C4-2B (cell line): Measurements from ENCODE around the gene FNDC3B.

ENCODE experiments used
- ZFX ChIP-seq: fragments of 450-650 bp; IDR thresholded peaks from 2 replicates; pipeline ENCODE4 v1.6.1; 2017
- TF ChIP-seq, protein P1 (sequence below): fragments of 450-650 bp; conservative IDR thresholded peaks from 2 replicates; pipeline ENCODE4 v1.5.1; 2017; ENCODE audit warnings: mild to moderate bottlenecking

DNA sequence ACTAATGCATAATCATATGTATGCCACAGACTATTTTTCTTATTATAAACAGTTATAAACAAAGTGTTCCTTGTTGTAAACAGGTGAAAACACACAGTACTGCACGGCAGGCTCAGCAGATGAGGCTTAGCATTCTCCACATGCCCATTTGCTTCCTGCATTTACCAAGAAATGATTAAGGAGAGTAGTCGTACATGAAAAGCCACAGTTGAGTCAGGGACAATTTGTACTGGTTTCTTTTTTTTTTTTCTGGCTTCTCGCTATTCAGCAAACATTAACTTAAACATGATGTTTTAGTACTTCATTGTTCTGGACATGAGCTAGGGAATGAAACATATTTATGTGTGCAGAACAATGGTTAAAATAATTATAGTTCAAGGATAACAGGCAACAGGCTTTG lies 345.5 kb downstream of the FNDC3B start:
- TF ChIP-seq, protein P1, sequence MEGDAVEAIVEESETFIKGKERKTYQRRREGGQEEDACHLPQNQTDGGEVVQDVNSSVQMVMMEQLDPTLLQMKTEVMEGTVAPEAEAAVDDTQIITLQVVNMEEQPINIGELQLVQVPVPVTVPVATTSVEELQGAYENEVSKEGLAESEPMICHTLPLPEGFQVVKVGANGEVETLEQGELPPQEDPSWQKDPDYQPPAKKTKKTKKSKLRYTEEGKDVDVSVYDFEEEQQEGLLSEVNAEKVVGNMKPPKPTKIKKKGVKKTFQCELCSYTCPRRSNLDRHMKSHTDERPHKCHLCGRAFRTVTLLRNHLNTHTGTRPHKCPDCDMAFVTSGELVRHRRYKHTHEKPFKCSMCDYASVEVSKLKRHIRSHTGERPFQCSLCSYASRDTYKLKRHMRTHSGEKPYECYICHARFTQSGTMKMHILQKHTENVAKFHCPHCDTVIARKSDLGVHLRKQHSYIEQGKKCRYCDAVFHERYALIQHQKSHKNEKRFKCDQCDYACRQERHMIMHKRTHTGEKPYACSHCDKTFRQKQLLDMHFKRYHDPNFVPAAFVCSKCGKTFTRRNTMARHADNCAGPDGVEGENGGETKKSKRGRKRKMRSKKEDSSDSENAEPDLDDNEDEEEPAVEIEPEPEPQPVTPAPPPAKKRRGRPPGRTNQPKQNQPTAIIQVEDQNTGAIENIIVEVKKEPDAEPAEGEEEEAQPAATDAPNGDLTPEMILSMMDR, result no peak
- TF ChIP-seq ZFX, result no peak
